Ovary (tissue), 9 donors: ENCODE measurements around the gene MAP3K2. TPM values are rescaled to one million over a fixed set of nuclear protein-coding genes. Genes with fewer than 3 reads are reported as not detected.
A peak's percentile ranks its signal among the peaks of the same experiment; 100 is the strongest.

ENCODE experiments used
- DNase-seq, 5 donors: peaks; one replicate each; pipeline ENCODE4 v3.0.0-alpha.2; 2019 to 2020
- H3K27ac ChIP-seq, 2 donors: fragments of 200-600 bp; one replicate each; pipeline versions ENCODE4 v1.5.1 to v1.8.0; 2019 to 2022
- H3K27me3 ChIP-seq: fragments of 200-600 bp; one replicate; pipeline ENCODE4 v1.8.0; 2022
- H3K36me3 ChIP-seq: fragments of 200-600 bp; sonication (generic); one replicate; pipeline ENCODE4 v1.5.1; 2019
- H3K4me1 ChIP-seq: one replicate; pipeline ENCODE4 v1.8.1; 2013; ENCODE audit warnings: mild to moderate bottlenecking, moderate library complexity; ENCODE audit not compliant: insufficient read depth
- H3K4me3 ChIP-seq: fragments of 200-600 bp; sonication (generic); one replicate; pipeline ENCODE4 v1.5.1; 2017
- H3K9me3 ChIP-seq, 2 donors: fragments of 200-600 bp in 1 of 2; sonication (generic) in 1 of 2; one replicate each; pipeline versions ENCODE4 v1.5.1 to v1.8.1; 2013 to 2019; ENCODE audit warnings: mild to moderate bottlenecking in 1 of 2, moderate library complexity in 1 of 2
- CTCF ChIP-seq, 3 donors: fragments of 450-650 bp in 2 of 3; fragments of 200-600 bp in 1 of 3; IDR thresholded peaks; one replicate each; pipeline versions ENCODE4 v1.5.1 to v1.8.0; 2016 to 2022; ENCODE audit warnings: antibody characterized with exemption in 3 of 3, mild to moderate bottlenecking in 1 of 3
- EP300 ChIP-seq: sonication (generic); formaldehyde crosslinking; IDR thresholded peaks from one replicate; pipeline ENCODE4 v1.6.1; 2017; ENCODE audit warnings: antibody characterized with exemption
- POLR2A ChIP-seq: fragments of 450-650 bp; IDR thresholded peaks from one replicate; pipeline ENCODE4 v1.6.1; 2017; ENCODE audit warnings: antibody characterized with exemption, mild to moderate bottlenecking, moderate library complexity
- WGBS, 3 donors: extraction: QIAGEN DNeasy Blood & Tissue Kit in 1 of 3; methylation state at CpG; one replicate each; pipeline versions ENCODE4 v1.1.5 to v1.1.7; 2013 to 2017; 5-methylcytosine and 5-hydroxymethylcytosine counted together
- intact Hi-C, 4 donors: fragments of 100-400 bp; cut with DNase I; formaldehyde crosslinking; loops; one replicate each; pipeline versions ENCODE4 v1.11.0 to v1.15.1; 2022 to 2023
- polyA plus RNA-seq, 2 donors: library from polyadenylated mRNA; stranded (reverse); fragments of 200-250 nt in 1 of 2; fragments of 350-450 nt in 1 of 2; fragmentation: Illumina TruSeq in 1 of 2; extraction: RNeasy Lipid Tissue Mini Kit (QIAGEN cat#74804) in 1 of 2; gene quantifications; one replicate each; pipeline ENCODE4 v1.2.3, GENCODE V29; 2013 to 2014
- total RNA-seq, 7 donors: library from RNA; depleted of rRNA in 2 of 7; stranded (reverse); fragments of >200 nt in 2 of 7; fragmentation: NEBNext Ultra II Directional in 3 of 7; extraction: Animal tissue kit (Norgen Biotek cat#: 25700) in 3 of 7; gene quantifications; one replicate each; pipeline versions ENCODE4 v1.1.0 to v1.2.4, GENCODE V29; 2016 to 2023
- donor health status: DM: no; HTN: no; CAD: no; lungs with moderate emphysema.
- donor health status: DM: no; HTN: no; CAD: no.
- donor health status: Bipolar disorder and iron deficiency.
- donor health status: DM: yes; HTN: yes; CAD: no.
- donor health status: DM: no; HTN: no; CAD: no.
- donor health status: DM: yes; HTN: yes; CAD: no.

MAP3K2 gene
- total and polyA plus RNA-seq, 9 donors: 7.2 to 78.4 (median 55.8) TPM

GRCh38 chr2:127401757-127402695, 14.3 kb upstream of the MAP3K2 start:
- Histone ChIP-seq H3K4me1 (peaks cover 4% of the 10 kb centered on the region), H3K4me3 (no peak overlapping the region), H3K27ac (no peak overlapping the region), H3K9me3 (no peaks in the 10 kb centered on the region), H3K27me3 (no peaks in the 10 kb centered on the region), H3K36me3 (no peaks in the 10 kb centered on the region)
- intact Hi-C loops: no loop called here
- no peak for TF ChIP-seq EP300
- TF ChIP-seq POLR2A: no peak
- no peak for TF ChIP-seq CTCF (IDR thresholded peaks at IDR 0.05)
- WGBS, 3 donors: 80 to 85% (median 81%) methylated on average over 11 of the region's 11 CpGs
- DNase-seq: no peak

- Histone ChIP-seq H3K27ac (no peak overlapping the region), H3K27me3 (no peaks in the 10 kb centered on the region), H3K4me3 (no peak overlapping the region), H3K9me3 (no peaks in the 10 kb centered on the region), H3K4me1 (peaks cover 4% of the 10 kb centered on the region), H3K36me3 (no peaks in the 10 kb centered on the region)
- no peak for TF ChIP-seq EP300
- TF ChIP-seq CTCF (IDR thresholded peaks at IDR 0.05): no peak
- no peak for TF ChIP-seq POLR2A
- WGBS, 3 donors: 37 to 54% (median 44%) methylated on average over 39 of the region's 39 CpGs
- peak in 3 of 5 donors; percentile 41 to 56 (median 51) for DNase-seq
- intact Hi-C loops: no loop called here
Measured at GRCh38 chr2:127400897-127401756, 13.4 kb upstream of the MAP3K2 start.

- Histone ChIP-seq H3K4me1 (peaks cover 4% of the 10 kb centered on the region), H3K9me3 (no peaks in the 10 kb centered on the region), H3K27ac (no peak overlapping the region), H3K4me3 (no peak overlapping the region), H3K27me3 (no peaks in the 10 kb centered on the region), H3K36me3 (no peaks in the 10 kb centered on the region)
- intact Hi-C loops: no loop called here
- TF ChIP-seq POLR2A: no peak
- TF ChIP-seq EP300: no peak
- TF ChIP-seq CTCF (IDR thresholded peaks at IDR 0.05): no peak
- WGBS, 3 donors: 62 to 82% (median 78%) methylated on average over 9 of the region's 9 CpGs
- DNase-seq: no peak
Measured at GRCh38 chr2:127400533-127400896, 12.7 kb upstream of the MAP3K2 start.

- 25 to 49% (median 31%) methylated on average over 4 of the region's 4 CpGs for WGBS, 3 donors
- Histone ChIP-seq H3K27me3 (no peaks in the 10 kb centered on the region), H3K4me3 (no peak overlapping the region), H3K27ac (no peak overlapping the region), H3K4me1 (peaks cover 4% of the 10 kb centered on the region), H3K36me3 (no peaks in the 10 kb centered on the region), H3K9me3 (no peaks in the 10 kb centered on the region)
- TF ChIP-seq EP300 (no peak), POLR2A (no peak), CTCF (IDR thresholded peaks at IDR 0.05) (no peak)
- intact Hi-C loops: no loop called here
- DNase-seq: peak in 4 of 5 donors; percentile 54 to 60 (median 58)
Measured at GRCh38 chr2:127398239-127398590, 10.4 kb upstream of the MAP3K2 start.
